H1 (cell line): ENCODE results near the gene PGP. TPM values are rescaled to one million over a fixed set of nuclear protein-coding genes. Genes with fewer than 3 reads are reported as not detected.

Source experiments
- YY1 ChIP-seq: IDR thresholded peaks from 2 replicates; pipeline ENCODE4 v1.6.1; 2011; ENCODE audit warnings: low read depth, mild to moderate bottlenecking, low read length
- ZNF274 ChIP-seq: IDR thresholded peaks from 2 replicates; pipeline ENCODE4 v1.7.0; 2012; ENCODE audit warnings: low read length, borderline replicate concordance; ENCODE audit errors: extremely low read depth
- polyA plus RNA-seq, 7 experiments: library from polyadenylated mRNA; depleted of rRNA in 3 of 7; stranded (reverse) in 5 of 7; unstranded in 2 of 7; fragments of >200 nt in 5 of 7; fragments of 200-250 nt in 2 of 7; gene quantifications; 1 replicate in 5 of 7; 2 replicates in 1 of 7; 4 replicates in 1 of 7; pipeline versions ENCODE4 v1.2.1 to v1.2.3, GENCODE V29; 2011 to 2013; ENCODE audit warnings: missing spikeins in 2 of 7, mixed read lengths in 2 of 7
- total RNA-seq: library from RNA; stranded (reverse); fragmentation: NEBNext Ultra II Directional; extraction: Animal tissue kit (Norgen Biotek cat#: 25700); gene quantifications from 2 replicates; pipeline ENCODE4 v1.2.1, GENCODE V29; 2021

PGP gene
- total and polyA plus RNA-seq, 2 of the 8 experiments (the other 6 are each of a cell fraction or from before 2014, with no cell fraction given): 30.9 to 55.9 TPM

- TF ChIP-seq ZNF274: no peak
- peak; percentile 95 for TF ChIP-seq YY1
Observed at GRCh38 chr16:2251296-2252111, 36.9 kb upstream of the PGP start, which contains the start of gene ECI1 (continued).
